GM12891 (cell line): ENCODE measurements around the gene CCDC102A.

Experiments
- POLR2A ChIP-seq: IDR thresholded peaks from 2 replicates; pipeline ENCODE4 v1.6.1; 2011; ENCODE audit warnings: low read depth, low read length, control low read depth
- POLR2AphosphoS5 ChIP-seq: IDR thresholded peaks from 2 replicates; pipeline ENCODE4 v1.6.1; 2011; ENCODE audit warnings: low read depth, low read length, control low read depth
- POU2F2 ChIP-seq: IDR thresholded peaks from 2 replicates; pipeline ENCODE4 v1.6.1; 2011; ENCODE audit warnings: low read depth, mild to moderate bottlenecking, control low read depth, low read length, moderate library complexity

- no peak for TF ChIP-seq POU2F2
- TF ChIP-seq POLR2A = no peak
- TF ChIP-seq POLR2AphosphoS5 = no peak
Measured at GRCh38 chr16:57477531-57478202, 58.7 kb downstream of the CCDC102A start.
